Stomach (tissue), 4 donors: ENCODE data around the gene FAM234B.

Source experiments
- EP300 ChIP-seq: sonication (generic); formaldehyde crosslinking; IDR thresholded peaks from one replicate; pipeline ENCODE4 v1.6.1; 2017; ENCODE audit warnings: antibody characterized with exemption
- POLR2A ChIP-seq, 4 donors: fragments of 450-650 bp; IDR thresholded peaks; one replicate each; pipeline ENCODE4 v1.6.1; 2016; ENCODE audit warnings: antibody characterized with exemption in 4 of 4, control low read depth in 2 of 4, mild to moderate bottlenecking in 1 of 4, moderate library complexity in 1 of 4
- POLR2AphosphoS5 ChIP-seq, 3 donors: sonication (generic); formaldehyde crosslinking; IDR thresholded peaks; one replicate each; pipeline ENCODE4 v1.6.1; 2016; ENCODE audit warnings: antibody characterized with exemption in 3 of 3
- TF ChIP-seq, protein P1 (sequence below), 7 experiments: fragments of 450-650 bp in 4 of 7; fragments of 200-600 bp in 3 of 7; sonication (generic) in 3 of 7; IDR thresholded peaks; one replicate each; pipeline ENCODE4 v1.5.1; 2016 to 2019; ENCODE audit warnings: antibody characterized with exemption in 7 of 7, control low read depth in 2 of 7, mild to moderate bottlenecking in 1 of 7

DNA sequence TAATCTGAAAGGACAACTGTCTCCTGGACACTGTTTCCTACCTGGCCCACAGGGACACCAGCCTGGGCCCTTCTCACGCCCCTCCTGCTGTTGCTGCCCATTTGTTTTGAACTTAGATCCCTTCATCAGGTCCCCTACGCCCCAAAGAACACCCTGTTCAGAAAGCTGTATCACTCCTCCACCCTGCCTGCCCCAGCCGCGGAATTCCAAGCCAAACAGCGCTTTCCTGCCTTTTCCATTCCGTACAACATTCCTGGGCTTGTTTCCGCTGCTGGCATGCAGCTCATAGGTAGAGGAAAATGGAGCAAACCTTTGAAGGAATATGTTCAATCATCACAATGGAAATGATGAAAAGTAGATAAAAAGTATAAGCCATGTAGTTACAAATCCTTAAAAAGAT lies 72.1 kb downstream of the FAM234B start:
- TF ChIP-seq POLR2A (IDR thresholded peaks at IDR 0.05) (no peak), POLR2AphosphoS5 (IDR thresholded peaks at IDR 0.05) (no peak), EP300 (no peak)
- TF ChIP-seq, protein P1, sequence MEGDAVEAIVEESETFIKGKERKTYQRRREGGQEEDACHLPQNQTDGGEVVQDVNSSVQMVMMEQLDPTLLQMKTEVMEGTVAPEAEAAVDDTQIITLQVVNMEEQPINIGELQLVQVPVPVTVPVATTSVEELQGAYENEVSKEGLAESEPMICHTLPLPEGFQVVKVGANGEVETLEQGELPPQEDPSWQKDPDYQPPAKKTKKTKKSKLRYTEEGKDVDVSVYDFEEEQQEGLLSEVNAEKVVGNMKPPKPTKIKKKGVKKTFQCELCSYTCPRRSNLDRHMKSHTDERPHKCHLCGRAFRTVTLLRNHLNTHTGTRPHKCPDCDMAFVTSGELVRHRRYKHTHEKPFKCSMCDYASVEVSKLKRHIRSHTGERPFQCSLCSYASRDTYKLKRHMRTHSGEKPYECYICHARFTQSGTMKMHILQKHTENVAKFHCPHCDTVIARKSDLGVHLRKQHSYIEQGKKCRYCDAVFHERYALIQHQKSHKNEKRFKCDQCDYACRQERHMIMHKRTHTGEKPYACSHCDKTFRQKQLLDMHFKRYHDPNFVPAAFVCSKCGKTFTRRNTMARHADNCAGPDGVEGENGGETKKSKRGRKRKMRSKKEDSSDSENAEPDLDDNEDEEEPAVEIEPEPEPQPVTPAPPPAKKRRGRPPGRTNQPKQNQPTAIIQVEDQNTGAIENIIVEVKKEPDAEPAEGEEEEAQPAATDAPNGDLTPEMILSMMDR (IDR thresholded peaks at IDR 0.05) = no peak
